ENCODE data around the gene RHBG.

- no peak for TF ChIP-seq EZH2 (IDR thresholded peaks at IDR 0.05; ENCODE audit: low read depth)
- no peak for TF ChIP-seq CTCF (conservative IDR thresholded peaks at IDR 0.05)
These were observed 52.3 kb downstream of the RHBG start for GRCh38 chr1:156421062-156421938.
